ENCODE measurements around the gene MECR. TPM values are rescaled to one million over a fixed set of nuclear protein-coding genes. Genes with fewer than 3 reads are reported as not detected.
"Not testable (repeated sequence)": the region's sequence is repeated elsewhere in the genome, so short reads cannot be mapped to it uniquely, and the experiment has no call there.

The MECR gene
- total RNA-seq, 1 donor from 2014 or later, result 13.7 TPM

GRCh38 chr1:29237129-29237821, 6.5 kb upstream of the MECR start:
- DNase-seq (ENCODE audit: low spot score) (peak; percentile 75), ATAC-seq (peak; percentile 49)

- ATAC-seq, result no peak
Measured at GRCh38 chr1:29236712-29237128, 6.0 kb upstream of the MECR start.

GRCh38 chr1:29235955-29236711, 5.4 kb upstream of the MECR start, which contains the start of gene PTPRU:
Gene PTPRU (plus strand): TSS chr1:29236522. CDS start chr1:29236645, 123 bp downstream.
- peak; percentile 89 for DNase-seq (ENCODE audit: low spot score)
- ATAC-seq, result peak; percentile 84

More at GRCh38 chr1:29236712-29237128, 6.0 kb upstream of the MECR start:
- no peak for DNase-seq (ENCODE audit: low spot score)

GRCh38 chr1:29234881-29235280, 4.1 kb upstream of the MECR start:
- ATAC-seq; DNase-seq (ENCODE audit: low spot score): not testable (repeated sequence)

- no peak for DNase-seq (ENCODE audit: low spot score)
- no peak for ATAC-seq
Measured at GRCh38 chr1:29234471-29234870, 3.7 kb upstream of the MECR start.

- ATAC-seq, result no peak
- DNase-seq (ENCODE audit: low spot score), result no peak
Measured at GRCh38 chr1:29233693-29234092, 3.0 kb upstream of the MECR start.

GRCh38 chr1:29232387-29232786, 1.7 kb upstream of the MECR start:
- no peak for DNase-seq (ENCODE audit: low spot score)
- no peak for ATAC-seq

GRCh38 chr1:29230204-29230552, 556 bp downstream of the MECR start:
- no peak for ATAC-seq
- DNase-seq (ENCODE audit: low spot score), result no peak

GRCh38 chr1:29227511-29227910, 3.2 kb downstream of the MECR start:
- ATAC-seq (no peak), DNase-seq (ENCODE audit: low spot score) (no peak)

GRCh38 chr1:29225361-29225760, 5.4 kb downstream of the MECR start:
- no peak for ATAC-seq
- DNase-seq (ENCODE audit: low spot score), result no peak

GRCh38 chr1:29224356-29224837, 6.3 kb downstream of the MECR start:
- DNase-seq (ENCODE audit: low spot score), result no peak

GRCh38 chr1:29223521-29223920, 7.2 kb downstream of the MECR start:
- DNase-seq (ENCODE audit: low spot score) (no peak), ATAC-seq (no peak)

More at GRCh38 chr1:29224356-29224837, 6.3 kb downstream of the MECR start:
- ATAC-seq, result no peak

- ATAC-seq (no peak), DNase-seq (ENCODE audit: low spot score) (no peak)
Measured at GRCh38 chr1:29222686-29223085, 8.0 kb downstream of the MECR start.

- DNase-seq (ENCODE audit: low spot score); ATAC-seq: not testable (repeated sequence)
Measured at GRCh38 chr1:29222260-29222659, 8.5 kb downstream of the MECR start.

GRCh38 chr1:29221296-29221695, 9.4 kb downstream of the MECR start:
- DNase-seq (ENCODE audit: low spot score) (no peak), ATAC-seq (no peak)

GRCh38 chr1:29218223-29218622, 12.5 kb downstream of the MECR start:
- ATAC-seq, result no peak
- no peak for DNase-seq (ENCODE audit: low spot score)

GRCh38 chr1:29217633-29218032, 13.1 kb downstream of the MECR start:
- ATAC-seq, result no peak
- DNase-seq (ENCODE audit: low spot score), result no peak

- ATAC-seq (no peak), DNase-seq (ENCODE audit: low spot score) (no peak)
Measured at GRCh38 chr1:29213055-29213454, 17.7 kb downstream of the MECR start.

- ATAC-seq (no peak), DNase-seq (ENCODE audit: low spot score) (no peak)
Measured at GRCh38 chr1:29211086-29212030, 19.4 kb downstream of the MECR start.

GRCh38 chr1:29210278-29211085, 20.3 kb downstream of the MECR start:
- no peak for ATAC-seq

More at GRCh38 chr1:29210278-29211085, 20.3 kb downstream of the MECR start:
- DNase-seq (ENCODE audit: low spot score), result no peak
